ENCODE data around the gene TAOK1. TPM values are rescaled to one million over a fixed set of nuclear protein-coding genes. Genes with fewer than 3 reads are reported as not detected.
"Not testable (repeated sequence)": the region's sequence is repeated elsewhere in the genome, so short reads cannot be mapped to it uniquely, and the experiment has no call there.

Gene TAOK1
- total RNA-seq, 1 experiment from 2014 or later, result 87.1 TPM

DNA sequence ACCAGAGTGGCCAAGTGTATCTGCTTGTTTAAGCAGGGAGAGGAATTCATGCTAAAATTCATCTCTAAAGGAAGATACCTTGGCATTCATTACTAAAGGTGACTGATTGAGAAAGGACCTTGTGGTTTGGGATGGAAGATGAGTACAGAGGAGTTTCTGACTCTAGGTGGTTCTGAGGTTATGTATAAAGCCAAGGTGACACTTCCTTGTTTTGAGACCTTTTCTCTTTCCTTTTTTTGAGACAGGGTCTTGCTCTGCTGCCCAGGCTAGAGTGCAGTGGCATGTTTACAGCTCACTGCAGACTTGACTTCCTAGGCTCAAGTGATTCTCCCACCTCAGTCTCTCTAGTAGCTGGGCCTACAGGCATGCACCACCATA is 167.6 kb downstream of the TAOK1 start:
- Mint-ChIP-seq H3K36me3 (no peaks in the 10 kb centered on the region), H3K9me3 (no peaks in the 10 kb centered on the region), H3K4me1 (0 out of 2 replicates have a peak, but pooled peaks cover 2% of the 10 kb centered on the region), H3K27ac (no peak overlapping the region), H3K4me3 (no peak overlapping the region), H3K27me3 (ENCODE audit: low read depth) (peaks cover 2% of the 10 kb centered on the region)
- DNase-seq (ENCODE audit: low spot score) (no peak), ATAC-seq (no peak)
- ChIA-PET POLR2A (no interaction called here), CTCF (no interaction called here)
- TF ChIP-seq ZNF532 (CRISPR knock-in tag; IDR thresholded peaks at IDR 0.05; ENCODE audit: borderline replicate concordance), result no peak
- no peak for TF ChIP-seq STAT6 (CRISPR knock-in tag; conservative IDR thresholded peaks at IDR 0.05; ENCODE audit: low read depth)
- no peak for TF ChIP-seq ATF6 (CRISPR knock-in tag; IDR thresholded peaks at IDR 0.05)
- TF ChIP-seq SMAD3 (CRISPR knock-in tag; IDR thresholded peaks at IDR 0.05; ENCODE audit: borderline replicate concordance), result no peak
- no peak for TF ChIP-seq ZNF232 (CRISPR knock-in tag; IDR thresholded peaks at IDR 0.05)
- TF ChIP-seq, protein P1, sequence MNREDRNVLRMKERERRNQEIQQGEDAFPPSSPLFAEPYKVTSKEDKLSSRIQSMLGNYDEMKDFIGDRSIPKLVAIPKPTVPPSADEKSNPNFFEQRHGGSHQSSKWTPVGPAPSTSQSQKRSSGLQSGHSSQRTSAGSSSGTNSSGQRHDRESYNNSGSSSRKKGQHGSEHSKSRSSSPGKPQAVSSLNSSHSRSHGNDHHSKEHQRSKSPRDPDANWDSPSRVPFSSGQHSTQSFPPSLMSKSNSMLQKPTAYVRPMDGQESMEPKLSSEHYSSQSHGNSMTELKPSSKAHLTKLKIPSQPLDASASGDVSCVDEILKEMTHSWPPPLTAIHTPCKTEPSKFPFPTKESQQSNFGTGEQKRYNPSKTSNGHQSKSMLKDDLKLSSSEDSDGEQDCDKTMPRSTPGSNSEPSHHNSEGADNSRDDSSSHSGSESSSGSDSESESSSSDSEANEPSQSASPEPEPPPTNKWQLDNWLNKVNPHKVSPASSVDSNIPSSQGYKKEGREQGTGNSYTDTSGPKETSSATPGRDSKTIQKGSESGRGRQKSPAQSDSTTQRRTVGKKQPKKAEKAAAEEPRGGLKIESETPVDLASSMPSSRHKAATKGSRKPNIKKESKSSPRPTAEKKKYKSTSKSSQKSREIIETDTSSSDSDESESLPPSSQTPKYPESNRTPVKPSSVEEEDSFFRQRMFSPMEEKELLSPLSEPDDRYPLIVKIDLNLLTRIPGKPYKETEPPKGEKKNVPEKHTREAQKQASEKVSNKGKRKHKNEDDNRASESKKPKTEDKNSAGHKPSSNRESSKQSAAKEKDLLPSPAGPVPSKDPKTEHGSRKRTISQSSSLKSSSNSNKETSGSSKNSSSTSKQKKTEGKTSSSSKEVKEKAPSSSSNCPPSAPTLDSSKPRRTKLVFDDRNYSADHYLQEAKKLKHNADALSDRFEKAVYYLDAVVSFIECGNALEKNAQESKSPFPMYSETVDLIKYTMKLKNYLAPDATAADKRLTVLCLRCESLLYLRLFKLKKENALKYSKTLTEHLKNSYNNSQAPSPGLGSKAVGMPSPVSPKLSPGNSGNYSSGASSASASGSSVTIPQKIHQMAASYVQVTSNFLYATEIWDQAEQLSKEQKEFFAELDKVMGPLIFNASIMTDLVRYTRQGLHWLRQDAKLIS (CRISPR knock-in tag; IDR thresholded peaks at IDR 0.05; ENCODE audit: borderline replicate concordance), result no peak
- no peak for TF ChIP-seq ETV6 (CRISPR knock-in tag; IDR thresholded peaks at IDR 0.05)
- TF ChIP-seq, protein P2, sequence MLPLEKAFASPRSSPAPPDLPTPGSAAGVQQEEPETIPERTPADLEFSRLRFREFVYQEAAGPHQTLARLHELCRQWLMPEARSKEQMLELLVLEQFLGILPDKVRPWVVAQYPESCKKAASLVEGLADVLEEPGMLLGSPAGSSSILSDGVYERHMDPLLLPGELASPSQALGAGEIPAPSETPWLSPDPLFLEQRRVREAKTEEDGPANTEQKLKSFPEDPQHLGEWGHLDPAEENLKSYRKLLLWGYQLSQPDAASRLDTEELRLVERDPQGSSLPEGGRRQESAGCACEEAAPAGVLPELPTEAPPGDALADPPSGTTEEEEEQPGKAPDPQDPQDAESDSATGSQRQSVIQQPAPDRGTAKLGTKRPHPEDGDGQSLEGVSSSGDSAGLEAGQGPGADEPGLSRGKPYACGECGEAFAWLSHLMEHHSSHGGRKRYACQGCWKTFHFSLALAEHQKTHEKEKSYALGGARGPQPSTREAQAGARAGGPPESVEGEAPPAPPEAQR (CRISPR knock-in tag; IDR thresholded peaks at IDR 0.05), result no peak
- no peak for TF ChIP-seq AR (CRISPR knock-in tag; IDR thresholded peaks at IDR 0.05)
- TF ChIP-seq ZNF138 (CRISPR knock-in tag; conservative IDR thresholded peaks at IDR 0.05), result no peak
- TF ChIP-seq SMAD4 (CRISPR knock-in tag; IDR thresholded peaks at IDR 0.05), result no peak

DNA sequence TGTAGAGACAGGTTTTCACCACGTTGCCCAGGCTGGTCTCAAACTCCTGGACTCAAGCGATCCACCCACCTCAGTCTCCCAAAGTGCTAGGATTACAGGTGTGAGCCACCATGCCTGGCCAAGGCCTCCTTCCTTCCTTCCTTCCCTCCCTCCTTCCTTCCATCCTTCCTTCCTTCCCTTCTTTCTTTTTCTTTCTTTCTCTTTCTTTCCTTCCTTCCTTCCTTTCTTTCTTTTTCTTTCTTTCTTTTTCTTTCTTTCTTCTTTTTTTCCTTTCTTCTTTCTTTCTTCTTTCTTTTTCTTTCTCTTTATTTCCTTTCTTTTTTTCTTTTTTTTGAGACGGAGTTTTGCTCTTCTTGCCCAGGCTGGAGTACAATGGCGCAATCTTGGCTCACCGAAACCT is 168.0 kb downstream of the TAOK1 start:
- H3K36me3 Mint-ChIP-seq; H3K27me3 Mint-ChIP-seq (ENCODE audit: low read depth); H3K4me1 Mint-ChIP-seq; DNase-seq (ENCODE audit: low spot score); ATAC-seq; H3K4me3 Mint-ChIP-seq; POLR2A ChIA-PET; H3K27ac Mint-ChIP-seq; H3K9me3 Mint-ChIP-seq; CTCF ChIA-PET: not testable (repeated sequence)
